PC-3 (cell line): Measurements from ENCODE around the gene PTH1R. TPM values are rescaled to one million over a fixed set of nuclear protein-coding genes. Genes with fewer than 3 reads are reported as not detected.

Experiments
- ATAC-seq: fragments of 200-7000 bp; cut with Tn5 transposase; 2 replicates; pipeline ENCODE4 v1.9.1; 2020; ENCODE audit warnings: mild to moderate bottlenecking, moderate library complexity
- BruUV-seq: library from RNA; stranded (reverse); fragments of 400-500 nt; replicated peaks from 2 replicates; lab custom pipeline; 2021; lab: Mats Ljungman, UMichigan
- CTCF ChIA-PET: fragments of 300-600 bp; sonication (Branson Sonifier 250); formaldehyde crosslinking; loops from one replicate; lab custom pipeline; 2022; ENCODE audit warnings: antibody characterized with exemption; lab: Charles Lee
- POLR2A ChIA-PET: fragments of 300-600 bp; sonication (Branson Sonifier 250); formaldehyde crosslinking; loops from one replicate; lab custom pipeline; 2022; ENCODE audit warnings: antibody characterized with exemption; ENCODE audit not compliant: unreplicated experiment; lab: Charles Lee
- DNase-seq: peaks from one replicate; pipeline ENCODE4 v3.0.0-alpha.2; 2015
- H2AFZ ChIP-seq: fragments of 300-600 bp; sonication (generic); 2 replicates; pipeline ENCODE4 v1.6.0; 2016; ENCODE audit warnings: antibody characterized with exemption, low read length
- H3F3A ChIP-seq: fragments of 300-600 bp; sonication (generic); one replicate; pipeline ENCODE4 v1.6.0; 2017; ENCODE audit warnings: antibody characterized with exemption, low read length, control low read depth, mild to moderate bottlenecking; ENCODE audit not compliant: unreplicated experiment
- H3K27ac ChIP-seq: fragments of 300-600 bp; sonication (generic); 2 replicates; pipeline ENCODE4 v1.5.1; 2016; ENCODE audit warnings: mild to moderate bottlenecking, low read length
- H3K27me3 ChIP-seq: fragments of 300-600 bp; sonication (generic); 2 replicates; pipeline ENCODE4 v1.6.1; 2016; ENCODE audit warnings: low read length, mixed read lengths
- H3K36me3 ChIP-seq: fragments of 300-600 bp; sonication (generic); 2 replicates; pipeline ENCODE4 v1.6.1; 2016; ENCODE audit warnings: low read depth, mixed run types, low read length, mixed read lengths
- H3K4me1 ChIP-seq: fragments of 300-600 bp; sonication (generic); 2 replicates; pipeline ENCODE4 v1.5.1; 2016; ENCODE audit warnings: low read length; ENCODE audit not compliant: insufficient read depth
- H3K4me2 ChIP-seq: fragments of 300-600 bp; sonication (generic); 2 replicates; pipeline ENCODE4 v1.6.0; 2016; ENCODE audit warnings: low read length
- H3K4me3 ChIP-seq: fragments of 300-600 bp; sonication (generic); 2 replicates; pipeline ENCODE4 v1.5.1; 2016; ENCODE audit warnings: mild to moderate bottlenecking, low read length, mixed read lengths
- H3K79me2 ChIP-seq: fragments of 300-600 bp; sonication (generic); 2 replicates; pipeline ENCODE4 v1.6.1; 2017; ENCODE audit warnings: low read length, mixed read lengths
- H3K9ac ChIP-seq: fragments of 300-600 bp; sonication (generic); 2 replicates; pipeline ENCODE4 v1.6.0; 2016; ENCODE audit warnings: mild to moderate bottlenecking, low read length
- H3K9me2 ChIP-seq: fragments of 300-600 bp; sonication (generic); replicated peaks from 2 replicates; pipeline ENCODE4 v1.6.1; 2016; ENCODE audit warnings: mixed run types, low read length, mixed read lengths
- H3K9me3 ChIP-seq: fragments of 300-600 bp; sonication (generic); 2 replicates; pipeline ENCODE4 v1.6.1; 2016; ENCODE audit warnings: low read length, mixed read lengths
- H4K20me1 ChIP-seq: fragments of 300-600 bp; sonication (generic); 2 replicates; pipeline ENCODE4 v1.6.1; 2016; ENCODE audit warnings: low read length, mixed read lengths
- EZH2 ChIP-seq: fragments of 300-600 bp; sonication (generic); IDR thresholded peaks from one replicate; pipeline ENCODE4 v1.6.1; 2017; ENCODE audit warnings: antibody characterized with exemption, mild to moderate bottlenecking, low read length; ENCODE audit not compliant: unreplicated experiment
- EZH2phosphoT487 ChIP-seq: fragments of 300-600 bp; sonication (generic); IDR thresholded peaks from 2 replicates; pipeline ENCODE4 v1.6.1; 2018; ENCODE audit warnings: mild to moderate bottlenecking, antibody characterized with exemption, low read length, borderline replicate concordance
- intact Hi-C: fragments of 100-400 bp; cut with micrococcal nuclease; formaldehyde crosslinking; loops from 2 replicates; pipeline ENCODE4 v1.9.0; 2023
- total RNA-seq: library from RNA; depleted of rRNA; stranded (reverse); fragments of >200 nt; gene quantifications from 2 replicates; pipeline ENCODE4 v1.2.3, GENCODE V29; 2014
- TF ChIP-seq, protein P1 (sequence below): fragments of 300-600 bp; sonication (generic); conservative IDR thresholded peaks from 2 replicates; pipeline ENCODE4 v1.5.1; 2017; ENCODE audit warnings: antibody characterized with exemption, low read depth, mild to moderate bottlenecking, low read length

PTH1R gene
- total RNA-seq, 1 experiment from 2014 or later: not detected

DNA sequence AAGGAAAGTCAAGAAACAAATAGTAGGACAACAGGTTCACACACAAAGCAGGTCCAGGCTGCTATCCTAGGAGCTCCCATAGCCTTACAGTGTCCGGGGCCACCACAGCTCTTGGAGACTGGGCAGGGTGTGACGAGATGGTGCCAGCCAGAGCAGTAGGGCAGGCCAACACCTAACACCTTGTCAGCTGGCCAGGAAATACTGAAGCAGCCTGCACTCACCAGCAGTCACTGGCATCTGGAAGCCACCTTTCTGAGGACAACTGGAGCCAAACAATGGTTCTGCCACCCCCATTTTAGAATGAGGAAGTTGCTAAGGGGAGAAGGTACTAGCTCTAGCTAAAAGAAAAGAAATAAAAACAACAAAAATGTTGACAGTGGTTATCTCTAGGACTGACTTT is 51.8 kb downstream of the PTH1R start:
- BruUV-seq: no TSS peak
- H3K9me3 ChIP-seq: no peaks in the 10 kb centered on the region
- POLR2A ChIA-PET: no interaction called here
- H3K36me3 ChIP-seq: peaks cover 42% of the 10 kb centered on the region; the same call in 1 of the 2 replicates
- TF ChIP-seq EZH2 (no peak), EZH2phosphoT487 (no peak)
- TF ChIP-seq, protein P1, sequence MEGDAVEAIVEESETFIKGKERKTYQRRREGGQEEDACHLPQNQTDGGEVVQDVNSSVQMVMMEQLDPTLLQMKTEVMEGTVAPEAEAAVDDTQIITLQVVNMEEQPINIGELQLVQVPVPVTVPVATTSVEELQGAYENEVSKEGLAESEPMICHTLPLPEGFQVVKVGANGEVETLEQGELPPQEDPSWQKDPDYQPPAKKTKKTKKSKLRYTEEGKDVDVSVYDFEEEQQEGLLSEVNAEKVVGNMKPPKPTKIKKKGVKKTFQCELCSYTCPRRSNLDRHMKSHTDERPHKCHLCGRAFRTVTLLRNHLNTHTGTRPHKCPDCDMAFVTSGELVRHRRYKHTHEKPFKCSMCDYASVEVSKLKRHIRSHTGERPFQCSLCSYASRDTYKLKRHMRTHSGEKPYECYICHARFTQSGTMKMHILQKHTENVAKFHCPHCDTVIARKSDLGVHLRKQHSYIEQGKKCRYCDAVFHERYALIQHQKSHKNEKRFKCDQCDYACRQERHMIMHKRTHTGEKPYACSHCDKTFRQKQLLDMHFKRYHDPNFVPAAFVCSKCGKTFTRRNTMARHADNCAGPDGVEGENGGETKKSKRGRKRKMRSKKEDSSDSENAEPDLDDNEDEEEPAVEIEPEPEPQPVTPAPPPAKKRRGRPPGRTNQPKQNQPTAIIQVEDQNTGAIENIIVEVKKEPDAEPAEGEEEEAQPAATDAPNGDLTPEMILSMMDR: no peak
- DNase-seq (no peak), ATAC-seq (no peak)
- no peak overlapping the region for H3K9ac ChIP-seq
- H4K20me1 ChIP-seq: 0 out of 2 replicates have a peak, but pooled peaks cover 17% of the 10 kb centered on the region
- H3K27ac ChIP-seq: no peak overlapping the region
- H3K4me1 ChIP-seq: peaks cover 42% of the 10 kb centered on the region
- intact Hi-C loops: no loop called here
- H3K9me2 ChIP-seq: no peaks in the 10 kb centered on the region
- CTCF ChIA-PET: no interaction called here
- no peak overlapping the region for H2AFZ ChIP-seq
- peaks cover 74% of the 10 kb centered on the region for H3K79me2 ChIP-seq
- H3K27me3 ChIP-seq: no peaks in the 10 kb centered on the region
- H3K4me2 ChIP-seq: no peak overlapping the region
- no peak overlapping the region for H3K4me3 ChIP-seq
- H3F3A ChIP-seq: no peaks in the 10 kb centered on the region

- Histone ChIP-seq H3K27me3 (no peaks in the 10 kb centered on the region), H3K4me2 (peak overlapping the region; percentile 40; the same call in 1 of the 2 replicates), H3K4me3 (no peak overlapping the region), H3K9ac (no peak overlapping the region), H3K4me1 (peaks cover 52% of the 10 kb centered on the region), H3K79me2 (peaks cover 85% of the 10 kb centered on the region), H3K9me3 (no peaks in the 10 kb centered on the region), H3K36me3 (peaks cover 36% of the 10 kb centered on the region; the same call in 1 of the 2 replicates), H3F3A (peaks cover 4% of the 10 kb centered on the region), H3K9me2 (no peaks in the 10 kb centered on the region), H2AFZ (no peak overlapping the region), H4K20me1 (0 out of 2 replicates have a peak, but pooled peaks cover 17% of the 10 kb centered on the region), H3K27ac (peak overlapping the region; percentile 51)
- intact Hi-C loops: no loop called here
- CTCF ChIA-PET: interaction anchor here (0.5 to 0.9 kb wide), 2 partner anchors 21 to 47 kb away, joined by 3 read pairs; no protein-coding TSS in a partner anchor
- BruUV-seq: no TSS peak
- DNase-seq (no peak), ATAC-seq (no peak)
- TF ChIP-seq, protein P1: no peak
- no peak for TF ChIP-seq EZH2phosphoT487
- no peak for TF ChIP-seq EZH2
- POLR2A ChIA-PET: no interaction called here
These were observed 52.8 kb downstream of the PTH1R start for GRCh38 chr3:46930166-46930944.

GRCh38 chr3:46930945-46931403 is 53.5 kb downstream of the PTH1R start:
- H3K9ac ChIP-seq: no peak overlapping the region

More at GRCh38 chr3:46930945-46931403, 53.5 kb downstream of the PTH1R start:
- Histone ChIP-seq H3K27ac (peak overlapping the region; percentile 51), H3K36me3 (peaks cover 30% of the 10 kb centered on the region; the same call in 1 of the 2 replicates), H3K9me2 (no peaks in the 10 kb centered on the region), H3K9me3 (no peaks in the 10 kb centered on the region), H3K4me2 (peak overlapping the region; percentile 40; the same call in 1 of the 2 replicates), H3K27me3 (no peaks in the 10 kb centered on the region), H3K4me3 (no peak overlapping the region), H3F3A (peaks cover 9% of the 10 kb centered on the region), H4K20me1 (0 out of 2 replicates have a peak, but pooled peaks cover 17% of the 10 kb centered on the region), H3K4me1 (peaks cover 58% of the 10 kb centered on the region), H3K79me2 (peaks cover 85% of the 10 kb centered on the region), H2AFZ (no peak overlapping the region)
- intact Hi-C loops: no loop called here
- TF ChIP-seq EZH2 (no peak), EZH2phosphoT487 (no peak)
- TF ChIP-seq, protein P1: no peak
- ChIA-PET POLR2A (no interaction called here), CTCF (interaction anchor here (0.9 kb wide), 1 partner anchor 21 kb away, joined by 3 read pairs; no protein-coding TSS in a partner anchor)
- peak; percentile 69 for DNase-seq
- BruUV-seq: no TSS peak
- peak; percentile 6 for ATAC-seq
